OCI-LY7 (cell line): ENCODE data around the gene ART4. TPM values are rescaled to one million over a fixed set of nuclear protein-coding genes. Genes with fewer than 3 reads are reported as not detected.

Experiments
- BruUV-seq: library from RNA; stranded (reverse); fragments of 400-500 nt; replicated peaks from 2 replicates; lab custom pipeline; 2021; lab: Mats Ljungman, UMichigan
- CTCF ChIA-PET: fragments of 300-600 bp; sonication (Branson Sonifier 250); formaldehyde crosslinking; loops from one replicate; lab custom pipeline; 2022; ENCODE audit warnings: antibody characterized with exemption; ENCODE audit not compliant: unreplicated experiment; lab: Charles Lee
- POLR2A ChIA-PET: fragments of 300-600 bp; sonication (Branson Sonifier 250); formaldehyde crosslinking; loops from one replicate; lab custom pipeline; 2022; ENCODE audit warnings: antibody characterized with exemption; lab: Charles Lee
- DNase-seq: peaks from one replicate; pipeline ENCODE4 v3.0.0-alpha.2; 2015; ENCODE audit warnings: low spot score
- H2AFZ ChIP-seq: fragments of 200-600 bp; sonication (generic), shearing (Covaris generic); 2 replicates; pipeline ENCODE4 v1.6.1; 2014; ENCODE audit warnings: mild to moderate bottlenecking, antibody characterized with exemption, low read length, moderate library complexity
- H3K27ac ChIP-seq: fragments of 200-600 bp; sonication (generic); 2 replicates; pipeline ENCODE4 v1.5.1; 2014; ENCODE audit warnings: mixed run types, low read depth, mild to moderate bottlenecking, moderate library complexity, low read length, inconsistent platforms; ENCODE audit not compliant: poor library complexity, severe bottlenecking
- H3K36me3 ChIP-seq: fragments of 200-600 bp; sonication (generic); 2 replicates; pipeline ENCODE4 v1.6.1; 2014; ENCODE audit warnings: mild to moderate bottlenecking, antibody characterized with exemption, low read length, moderate library complexity, mixed read lengths; ENCODE audit not compliant: insufficient read depth
- H3K4me1 ChIP-seq: fragments of 200-600 bp; sonication (generic); 2 replicates; pipeline ENCODE4 v1.5.1; 2014; ENCODE audit warnings: mild to moderate bottlenecking, low read length; ENCODE audit not compliant: insufficient read depth, poor library complexity, severe bottlenecking
- H3K4me2 ChIP-seq: fragments of 200-600 bp; sonication (generic); 2 replicates; pipeline ENCODE4 v1.6.1; 2014; ENCODE audit warnings: mild to moderate bottlenecking, low read length
- H3K4me3 ChIP-seq: fragments of 200-600 bp; sonication (generic); 2 replicates; pipeline ENCODE4 v1.5.1; 2014; ENCODE audit warnings: mild to moderate bottlenecking, low read depth, low read length; ENCODE audit not compliant: poor library complexity, severe bottlenecking
- H3K79me2 ChIP-seq: fragments of 200-600 bp; sonication (generic); 2 replicates; pipeline ENCODE4 v1.6.1; 2016; ENCODE audit warnings: low read depth, mild to moderate bottlenecking, low read length, moderate library complexity, mixed read lengths; ENCODE audit not compliant: insufficient read depth
- H3K9me2 ChIP-seq: fragments of 200-600 bp; sonication (generic); 2 replicates; pipeline ENCODE4 v1.6.1; 2016; ENCODE audit warnings: mild to moderate bottlenecking, low read length, mixed read lengths; ENCODE audit not compliant: insufficient read depth
- H3K9me3 ChIP-seq: fragments of 200-600 bp; sonication (generic); 2 replicates; pipeline ENCODE4 v1.6.1; 2014; ENCODE audit warnings: mild to moderate bottlenecking, mixed run types, low read length, mixed read lengths
- H4K20me1 ChIP-seq: fragments of 200-600 bp; sonication (generic); 2 replicates; pipeline ENCODE4 v1.6.1; 2014; ENCODE audit warnings: mild to moderate bottlenecking, antibody characterized with exemption, low read length, moderate library complexity, mixed read lengths; ENCODE audit not compliant: insufficient read depth
- CTCF ChIP-seq: fragments of 200-600 bp; sonication (generic); conservative IDR thresholded peaks from 2 replicates; pipeline ENCODE4 v1.5.1; 2014; ENCODE audit warnings: mild to moderate bottlenecking, antibody characterized with exemption, low read length, moderate library complexity, mixed read lengths
- EZH2phosphoT487 ChIP-seq: fragments of 200-600 bp; sonication (generic); IDR thresholded peaks from 2 replicates; pipeline ENCODE4 v1.6.1; 2018; ENCODE audit warnings: low read depth, borderline replicate concordance, mild to moderate bottlenecking, mixed run types, antibody characterized with exemption, low read length, moderate library complexity, mixed read lengths
- intact Hi-C: fragments of 100-400 bp; cut with micrococcal nuclease; formaldehyde crosslinking; loops from one replicate; pipeline ENCODE4 v1.10.0; 2022; ENCODE audit not compliant: unreplicated experiment
- total RNA-seq, 2 experiments: library from RNA; depleted of rRNA in 1 of 2; stranded (reverse); fragments of >200 nt in 1 of 2; shearing (Covaris generic) in 1 of 2; gene quantifications; 2 replicates each; pipeline ENCODE4 v1.2.3, GENCODE V29; 2014 to 2022

The ART4 gene
- total RNA-seq, 2 experiments from 2014 or later: not detected

- no TSS peak for BruUV-seq
- CTCF ChIA-PET: no interaction called here
- Histone ChIP-seq H3K79me2 (peaks cover 20% of the 10 kb centered on the region; the same call in 1 of the 2 replicates), H3K9me2 (no peaks in the 10 kb centered on the region), H3K27ac (no peak overlapping the region), H3K9me3 (no peaks in the 10 kb centered on the region), H3K36me3 (no peaks in the 10 kb centered on the region), H3K4me2 (no peak overlapping the region), H4K20me1 (peaks cover 8% of the 10 kb centered on the region), H2AFZ (no peak overlapping the region), H3K4me3 (no peak overlapping the region), H3K4me1 (peaks cover 25% of the 10 kb centered on the region)
- POLR2A ChIA-PET: interaction anchor here (0.7 to 9.5 kb wide), 2 partner anchors 25 to 154 kb away, joined by 3 to 162 read pairs; partner anchors contain the start of genes C12orf60 and WBP11
- intact Hi-C loops: loop anchor here (10.0 kb wide), 2 partner anchors 522 to 1108 kb away; partner anchors contain the start of gene STRAP
- DNase-seq: no peak
- TF ChIP-seq EZH2phosphoT487: no peak
- no peak for TF ChIP-seq CTCF
These were observed 66.1 kb downstream of the ART4 start for GRCh38 chr12:14777271-14777670.

DNA sequence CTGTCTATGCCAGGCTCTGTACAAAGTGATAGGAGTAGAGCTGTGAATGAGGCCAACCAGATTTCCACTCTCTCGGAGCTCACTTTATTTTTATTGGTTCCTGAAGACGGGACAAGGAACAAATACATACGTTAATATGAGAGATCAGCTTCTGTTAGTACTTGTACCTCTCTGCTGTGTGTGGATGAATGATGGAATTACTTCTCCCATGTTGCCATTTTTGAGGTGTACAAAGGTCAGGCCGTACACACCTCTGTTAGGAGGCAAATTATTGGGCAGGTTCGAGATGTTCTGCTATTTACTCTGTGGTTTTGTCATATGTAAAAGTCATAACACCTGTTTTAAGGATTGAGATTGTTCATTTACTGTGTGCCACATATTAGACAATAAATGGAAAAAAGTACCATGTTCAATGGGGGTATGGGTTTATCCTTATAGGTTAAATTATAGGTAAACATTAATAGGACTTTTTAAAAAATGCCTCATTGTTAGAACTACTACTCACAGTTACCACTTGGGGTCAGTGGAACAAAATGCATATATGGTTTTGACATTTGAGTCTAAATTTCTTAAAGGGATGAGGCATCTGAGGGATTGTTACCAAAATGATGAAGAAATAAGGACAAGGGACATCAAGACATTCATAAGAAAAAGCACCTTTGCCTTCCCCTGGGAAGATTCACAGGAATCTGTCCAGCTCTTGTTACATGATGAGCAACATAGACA lies 66.9 kb downstream of the ART4 start:
- TF ChIP-seq EZH2phosphoT487 (no peak), CTCF (peak; percentile 75)

GRCh38 chr12:14775636-14775980 lies 67.7 kb downstream of the ART4 start:
- ChIA-PET POLR2A (interaction anchor here (0.6 to 9.5 kb wide), 8 partner anchors 7 to 751 kb away, joined by 3 to 162 read pairs (median 4); partner anchors contain the start of genes C12orf60 and WBP11), CTCF (no interaction called here)
- H3K27ac ChIP-seq: no peak overlapping the region
- DNase-seq: no peak
- no peak overlapping the region for H2AFZ ChIP-seq
- peaks cover 20% of the 10 kb centered on the region; the same call in 1 of the 2 replicates for H3K79me2 ChIP-seq
- H3K4me2 ChIP-seq: peak overlapping the region; percentile 90
- H3K36me3 ChIP-seq: peaks cover 2% of the 10 kb centered on the region; the same call in 1 of the 2 replicates
- peaks cover 32% of the 10 kb centered on the region for H3K4me1 ChIP-seq
- H3K9me2 ChIP-seq: no peaks in the 10 kb centered on the region
- intact Hi-C loops: loop anchor here (2.0 to 10.0 kb wide), 3 partner anchors 219 to 1109 kb away; partner anchors contain the start of gene STRAP
- H3K9me3 ChIP-seq: no peaks in the 10 kb centered on the region
- TF ChIP-seq CTCF (no peak), EZH2phosphoT487 (no peak)
- no TSS peak for BruUV-seq
- peaks cover 8% of the 10 kb centered on the region for H4K20me1 ChIP-seq
- peak overlapping the region; percentile 84 for H3K4me3 ChIP-seq

More for the DNA sequence above, 66.9 kb downstream of the ART4 start:
- Histone ChIP-seq H3K4me1 (peaks cover 32% of the 10 kb centered on the region), H3K79me2 (peaks cover 20% of the 10 kb centered on the region; the same call in 1 of the 2 replicates), H3K9me2 (no peaks in the 10 kb centered on the region), H3K4me3 (peak overlapping the region; percentile 84), H3K27ac (no peak overlapping the region), H2AFZ (no peak overlapping the region), H3K36me3 (no peaks in the 10 kb centered on the region), H3K9me3 (no peaks in the 10 kb centered on the region), H3K4me2 (peak overlapping the region; percentile 90), H4K20me1 (peaks cover 8% of the 10 kb centered on the region)
- no TSS peak for BruUV-seq
- CTCF ChIA-PET: no interaction called here
- intact Hi-C loops: loop anchor here (10.0 kb wide), 2 partner anchors 522 to 1108 kb away; partner anchors contain the start of gene STRAP
- POLR2A ChIA-PET: interaction anchor here (0.6 to 9.5 kb wide), 5 partner anchors 6 to 443 kb away, joined by 4 to 162 read pairs (median 6); partner anchors contain the start of genes C12orf60 and WBP11
- peak; percentile 41 for DNase-seq
